GM18519 (cell line): Measurements from ENCODE around the gene CNPY2.
"Not testable (repeated sequence)": the region's sequence is repeated elsewhere in the genome, so short reads cannot be mapped to it uniquely, and the experiment has no call there.

ENCODE experiments used
- ATAC-seq: cut with Tn5 transposase; IDR thresholded peaks from one replicate; pipeline ENCODE4 v1.9.1; 2021; ENCODE audit warnings: mild to moderate bottlenecking, moderate library complexity; ENCODE audit not compliant: unreplicated experiment, low FRiP score

CNPY2 gene

GRCh38 chr12:56315622-56316473 lies at the start of gene CNPY2:
Gene CNPY2, minus strand, starts transcription at chr12:56315988. Its CDS starts 771 bp downstream, at chr12:56315217.
- peak; percentile 78 for ATAC-seq

GRCh38 chr12:56362130-56363059 lies 46.6 kb upstream of the CNPY2 start, which contains the start of gene APOF:
Gene APOF, minus strand, starts transcription at chr12:56362857. Its CDS starts 112 bp downstream, at chr12:56362745.
- ATAC-seq, result no peak

- no peak for ATAC-seq
These were observed 45.8 kb upstream of the CNPY2 start for GRCh38 chr12:56361487-56362129.

GRCh38 chr12:56359851-56360767 lies 44.3 kb upstream of the CNPY2 start, which contains the start of gene STAT2:
Gene STAT2, minus strand, starts transcription at chr12:56360107. Its CDS starts 3,536 bp downstream, at chr12:56356571.
- ATAC-seq, result peak; percentile 95

- no peak for ATAC-seq
These were observed 43.2 kb upstream of the CNPY2 start for GRCh38 chr12:56358836-56359532.

GRCh38 chr12:56351325-56351724 lies 35.5 kb upstream of the CNPY2 start:
- no peak for ATAC-seq

GRCh38 chr12:56350662-56351061 lies 34.9 kb upstream of the CNPY2 start:
- ATAC-seq, result no peak

GRCh38 chr12:56348776-56349175 lies 33.0 kb upstream of the CNPY2 start:
- ATAC-seq, result no peak

- not testable (repeated sequence) for ATAC-seq
These were observed 31.5 kb upstream of the CNPY2 start for GRCh38 chr12:56347255-56347654.

- ATAC-seq, result no peak
These were observed 30.9 kb upstream of the CNPY2 start for GRCh38 chr12:56346675-56347074.

GRCh38 chr12:56342290-56342689 lies 26.5 kb upstream of the CNPY2 start:
- not testable (repeated sequence) for ATAC-seq

- ATAC-seq, result no peak
These were observed 25.8 kb upstream of the CNPY2 start for GRCh38 chr12:56341616-56342015.

GRCh38 chr12:56339158-56339422 lies 23.3 kb upstream of the CNPY2 start:
- no peak for ATAC-seq

- ATAC-seq, result no peak
These were observed 22.7 kb upstream of the CNPY2 start, which contains the start of gene IL23A for GRCh38 chr12:56338308-56339157. Gene IL23A, plus strand, starts transcription at chr12:56338884. Its CDS starts 161 bp downstream, at chr12:56339045.

- no peak for ATAC-seq
These were observed 22.0 kb upstream of the CNPY2 start for GRCh38 chr12:56337753-56338251.

GRCh38 chr12:56336361-56337167 lies 20.8 kb upstream of the CNPY2 start:
- ATAC-seq, result no peak

- not testable (repeated sequence) for ATAC-seq
These were observed 19.7 kb upstream of the CNPY2 start for GRCh38 chr12:56335527-56335926.
